ENCODE measurements around the gene WFIKKN1. TPM values are rescaled to one million over a fixed set of nuclear protein-coding genes. Genes with fewer than 3 reads are reported as not detected.
A peak's percentile ranks its signal among the peaks of the same experiment; 100 is the strongest.

Gene WFIKKN1
- total and polyA plus RNA-seq, 2 of the 4 experiments (the other 2 are of a cell fraction), result 0.10 TPM; not detected in 1

- peak overlapping the region; percentile 99 for H3K4me2 ChIP-seq (ENCODE audit: low read depth, low read length)
- peak overlapping the region; percentile 79 for H3K9ac ChIP-seq (ENCODE audit: low read depth, low read length)
- H2AK5ac ChIP-seq (ENCODE audit: low read depth, low read length), result peak overlapping the region; percentile 48
- H3K9me3 ChIP-seq (ENCODE audit: control insufficient read depth, insufficient read depth, low read length), result no peaks in the 10 kb centered on the region
- H3K23ac ChIP-seq (ENCODE audit: low read depth, low read length), result peak overlapping the region; percentile 76
- no peak overlapping the region for H2BK20ac ChIP-seq (ENCODE audit: low read depth, low read length)
- POLR2A ChIA-PET (ENCODE audit: unreplicated experiment), result no interaction called here
- H3K18ac ChIP-seq (ENCODE audit: low read depth, low read length), result no peak overlapping the region
- DNase-seq, result no peak
- H2BK15ac ChIP-seq (ENCODE audit: low read depth, low read length), result no peak overlapping the region
- peak overlapping the region; percentile 70 to 80 for H4K8ac ChIP-seq (ENCODE audit: low read depth in 2 of 2, low read length in 2 of 2)
- CTCF ChIA-PET, result interaction anchor here (0.8 kb wide), 1 partner anchor 12 kb away, joined by 3 read pairs; no protein-coding TSS in a partner anchor
- peak overlapping the region; percentile 90 for H2BK5ac ChIP-seq (ENCODE audit: low read depth, low read length, poor library complexity, severe bottlenecking)
- intact Hi-C loops (cut with micrococcal nuclease), result no loop called here
- H3K9me1 ChIP-seq (ENCODE audit: insufficient read depth, low read length), result peaks cover 15% of the 10 kb centered on the region
- H3K4ac ChIP-seq (ENCODE audit: low read depth, low read length), result peak overlapping the region; percentile 85
- peak overlapping the region; percentile 98 for H2AK9ac ChIP-seq (replicated peaks; ENCODE audit: low read depth, low read length, poor library complexity)
- H3K4me3 ChIP-seq (ENCODE audit: insufficient read depth, low read depth, low read length), result peak overlapping the region; percentile 59
- peak overlapping the region; percentile 22; the same call in 1 of the 2 replicates for H3K56ac ChIP-seq (ENCODE audit: extremely low read depth, insufficient read depth, low read length)
- WGBS, 2 experiments (ENCODE audit: extremely low coverage in 2 of 2, insufficient read length in 1 of 2), result 46% methylated on average over 15 of the region's 24 CpGs; no CpG with 5 or more reads in 1 of the 2 experiments
- H3K36me3 ChIP-seq (ENCODE audit: control insufficient read depth, insufficient read depth, low read length), result peaks cover 1% of the 10 kb centered on the region; the same call in 1 of the 2 replicates
- dilution Hi-C loops (cut with HindIII; ENCODE audit: low sequenced_read_pairs, unreplicated experiment), result no loop called here
- peak overlapping the region; percentile 96 for H2AFZ ChIP-seq (replicated peaks; ENCODE audit: low read length, poor library complexity)
- no TSS peak for BruUV-seq (replicated peaks)
- TF ChIP-seq CTCF (conservative IDR thresholded peaks at IDR 0.05; ENCODE audit: low read depth, low read length) (peak; percentile 37), BHLHE40 (IDR thresholded peaks at IDR 0.05; ENCODE audit: low read depth, low read length) (no peak)
- H3K27ac ChIP-seq (ENCODE audit: insufficient read depth, low read length), result peak overlapping the region; percentile 85
- no peaks in the 10 kb centered on the region for H3K27me3 ChIP-seq (ENCODE audit: control insufficient read depth, insufficient read depth, low read length)
- in situ Hi-C loops (cut with MboI; ENCODE audit: low sequenced_read_pairs), result loop anchor here (10.0 kb wide), 1 partner anchor 253 kb away; the partner anchor contains the start of gene NME4
- H4K5ac ChIP-seq (ENCODE audit: low read depth, low read length), result peak overlapping the region; percentile 85
- peak overlapping the region; percentile 46 for H3K14ac ChIP-seq (replicated peaks; ENCODE audit: low read depth, low read length)
- no peaks in the 10 kb centered on the region for H4K20me1 ChIP-seq (ENCODE audit: insufficient read depth, low read length)
- no peak for ATAC-seq (ENCODE audit: low read depth)
- H3K79me1 ChIP-seq (ENCODE audit: low read depth in 1 of 2, low read length in 2 of 2), result peaks cover 12 to 46% of the 10 kb centered on the region in 2 experiments; a peak in 3 of 4 replicates
- no peak overlapping the region for H2BK120ac ChIP-seq (ENCODE audit: low read depth, low read length)
- H3K4me1 ChIP-seq (ENCODE audit: control insufficient read depth, insufficient read depth, low read length), result peaks cover 14% of the 10 kb centered on the region
- peak overlapping the region; percentile 68; the same call in 1 of the 2 replicates for H4K91ac ChIP-seq (ENCODE audit: insufficient read depth, low read depth, low read length)
These were observed 17.4 kb downstream of the WFIKKN1 start for GRCh38 chr16:648071-648780.
